Colonic mucosa (tissue), 4 donors: ENCODE measurements around the gene NIPSNAP3A. TPM values are rescaled to one million over a fixed set of nuclear protein-coding genes. Genes with fewer than 3 reads are reported as not detected.

ENCODE experiments used
- DNase-seq: peaks from one replicate; pipeline ENCODE4 v3.0.0-alpha.2; 2020
- H3K27ac ChIP-seq: fragments of 200-600 bp; one replicate; pipeline ENCODE4 v1.8.0; 2021
- H3K27me3 ChIP-seq: fragments of 200-600 bp; one replicate; pipeline ENCODE4 v1.8.0; 2021
- H3K36me3 ChIP-seq: fragments of 200-600 bp; one replicate; pipeline ENCODE4 v1.8.0; 2021
- H3K4me1 ChIP-seq: fragments of 200-600 bp; one replicate; pipeline ENCODE4 v1.8.0; 2021; ENCODE audit warnings: mild to moderate bottlenecking
- H3K4me3 ChIP-seq: fragments of 200-600 bp; one replicate; pipeline ENCODE4 v1.8.0; 2021
- H3K9ac ChIP-seq, 2 donors: one replicate each; pipeline ENCODE4 v1.7.0; 2013; ENCODE audit warnings: control low read depth in 2 of 2, low read depth in 2 of 2, low read length in 2 of 2
- H3K9me3 ChIP-seq: fragments of 200-600 bp; one replicate; pipeline ENCODE4 v1.8.0; 2021
- CTCF ChIP-seq: fragments of 200-600 bp; IDR thresholded peaks from one replicate; pipeline ENCODE4 v1.8.0; 2022; ENCODE audit warnings: antibody characterized with exemption, mild to moderate bottlenecking
- intact Hi-C: fragments of 100-400 bp; cut with DNase I; formaldehyde crosslinking; loops from one replicate; pipeline ENCODE4 v1.14.1; 2022
- total RNA-seq, 2 donors: library from RNA; stranded (reverse); fragmentation: NEBNext Ultra II Directional in 1 of 2; extraction: Animal tissue kit (Norgen Biotek cat#: 25700) in 1 of 2; gene quantifications; one replicate each; pipeline ENCODE4 v1.2.1, GENCODE V29; 2021
- donor health status: healthy.
- donor health status: DM: no; HTN: no; CAD: no.
- donor health status: DM: no; HTN: no; CAD: no.

NIPSNAP3A gene
- total RNA-seq, 2 donors from 2014 or later: 25.4 to 49.6 TPM

GRCh38 chr9:104774831-104775573 is 27.5 kb downstream of the NIPSNAP3A start:
- H3K9me3 ChIP-seq: no peaks in the 10 kb centered on the region
- H3K4me3 ChIP-seq: no peak overlapping the region
- H3K27me3 ChIP-seq: no peaks in the 10 kb centered on the region
- TF ChIP-seq CTCF: no peak
- no peaks in the 10 kb centered on the region for H3K36me3 ChIP-seq
- H3K27ac ChIP-seq: no peak overlapping the region
- no peaks in the 10 kb centered on the region for H3K4me1 ChIP-seq
- DNase-seq: no peak
- no peak overlapping the region for H3K9ac ChIP-seq
- intact Hi-C loops: no loop called here

- Histone ChIP-seq H3K4me3 (no peak overlapping the region), H3K4me1 (no peaks in the 10 kb centered on the region), H3K9ac (no peak overlapping the region), H3K27me3 (no peaks in the 10 kb centered on the region), H3K27ac (no peak overlapping the region), H3K9me3 (no peaks in the 10 kb centered on the region), H3K36me3 (no peaks in the 10 kb centered on the region)
- no peak for TF ChIP-seq CTCF
- intact Hi-C loops: no loop called here
- DNase-seq: no peak
Measured at GRCh38 chr9:104775574-104775936, 28.1 kb downstream of the NIPSNAP3A start.

GRCh38 chr9:104775976-104776375 is 28.5 kb downstream of the NIPSNAP3A start:
- Histone ChIP-seq H3K9me3 (no peaks in the 10 kb centered on the region), H3K36me3 (no peaks in the 10 kb centered on the region), H3K27ac (no peak overlapping the region), H3K4me3 (no peak overlapping the region), H3K9ac (no peak overlapping the region), H3K27me3 (no peaks in the 10 kb centered on the region), H3K4me1 (no peaks in the 10 kb centered on the region)
- DNase-seq: no peak
- no peak for TF ChIP-seq CTCF
- intact Hi-C loops: no loop called here

- Histone ChIP-seq H3K27ac (no peak overlapping the region), H3K9ac (no peak overlapping the region), H3K4me3 (no peak overlapping the region), H3K36me3 (no peaks in the 10 kb centered on the region), H3K4me1 (no peaks in the 10 kb centered on the region), H3K27me3 (no peaks in the 10 kb centered on the region), H3K9me3 (no peaks in the 10 kb centered on the region)
- intact Hi-C loops: no loop called here
- no peak for DNase-seq
- TF ChIP-seq CTCF: no peak
Measured at GRCh38 chr9:104776797-104777196, 29.3 kb downstream of the NIPSNAP3A start.

GRCh38 chr9:104778802-104779201 is 31.3 kb downstream of the NIPSNAP3A start:
- no peak overlapping the region for H3K4me3 ChIP-seq

More at GRCh38 chr9:104778802-104779201, 31.3 kb downstream of the NIPSNAP3A start:
- Histone ChIP-seq H3K36me3 (no peaks in the 10 kb centered on the region), H3K9ac (no peak overlapping the region), H3K9me3 (no peaks in the 10 kb centered on the region), H3K27me3 (no peaks in the 10 kb centered on the region), H3K27ac (no peak overlapping the region), H3K4me1 (no peaks in the 10 kb centered on the region)
- DNase-seq: no peak
- no peak for TF ChIP-seq CTCF
- intact Hi-C loops: no loop called here
